Upper lobe of left lung (tissue), 4 donors: ENCODE results near the gene KLK1.

Experiments used
- POLR2A ChIP-seq, 4 donors: fragments of 450-650 bp; IDR thresholded peaks; one replicate each; pipeline ENCODE4 v1.5.1; 2016 to 2017; ENCODE audit warnings: antibody characterized with exemption in 4 of 4, mild to moderate bottlenecking in 2 of 4
- TF ChIP-seq, protein P1 (sequence below), 6 experiments: fragments of 450-650 bp in 4 of 6; fragments of 200-600 bp in 2 of 6; sonication (generic) in 2 of 6; IDR thresholded peaks; one replicate each; pipeline ENCODE4 v1.5.1; 2016 to 2019; ENCODE audit warnings: antibody characterized with exemption in 6 of 6

DNA sequence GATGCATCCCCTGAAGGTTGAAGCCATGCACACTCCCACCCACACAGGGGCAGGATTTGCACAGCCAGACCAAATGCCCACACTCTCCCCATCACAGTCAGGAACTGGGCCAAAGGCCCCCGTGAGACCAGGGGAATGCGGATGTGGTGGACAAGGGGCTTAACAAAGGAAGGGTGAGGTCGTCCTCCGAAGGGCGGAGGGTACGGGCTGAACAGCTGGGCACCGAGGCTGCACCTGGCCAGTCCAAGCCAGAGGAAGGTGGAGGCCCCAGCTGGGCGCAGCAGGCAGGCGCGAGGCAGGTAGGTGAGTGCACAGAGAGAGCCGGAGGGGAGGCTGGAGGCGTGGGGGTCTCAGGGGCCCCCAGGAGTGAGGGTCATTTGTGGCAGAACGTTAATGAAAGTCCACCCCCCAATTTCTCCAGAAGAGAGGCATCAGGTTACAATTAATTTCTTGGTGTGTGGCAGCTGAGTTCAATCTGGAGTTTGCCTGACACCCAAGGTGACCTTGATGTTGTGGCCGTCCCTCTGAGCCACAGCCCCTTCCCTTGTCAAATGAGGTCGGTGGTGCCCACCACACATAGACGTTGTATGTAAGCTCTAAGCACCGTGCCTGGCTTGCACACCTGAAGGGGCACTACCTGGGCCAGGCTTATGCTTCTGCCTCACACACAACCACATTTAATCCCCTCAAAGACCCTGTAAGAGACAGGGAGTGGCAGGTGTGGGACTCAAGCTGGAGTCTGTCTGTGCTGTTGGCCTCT, 6.9 kb upstream of the KLK1 start:
- TF ChIP-seq, protein P1, sequence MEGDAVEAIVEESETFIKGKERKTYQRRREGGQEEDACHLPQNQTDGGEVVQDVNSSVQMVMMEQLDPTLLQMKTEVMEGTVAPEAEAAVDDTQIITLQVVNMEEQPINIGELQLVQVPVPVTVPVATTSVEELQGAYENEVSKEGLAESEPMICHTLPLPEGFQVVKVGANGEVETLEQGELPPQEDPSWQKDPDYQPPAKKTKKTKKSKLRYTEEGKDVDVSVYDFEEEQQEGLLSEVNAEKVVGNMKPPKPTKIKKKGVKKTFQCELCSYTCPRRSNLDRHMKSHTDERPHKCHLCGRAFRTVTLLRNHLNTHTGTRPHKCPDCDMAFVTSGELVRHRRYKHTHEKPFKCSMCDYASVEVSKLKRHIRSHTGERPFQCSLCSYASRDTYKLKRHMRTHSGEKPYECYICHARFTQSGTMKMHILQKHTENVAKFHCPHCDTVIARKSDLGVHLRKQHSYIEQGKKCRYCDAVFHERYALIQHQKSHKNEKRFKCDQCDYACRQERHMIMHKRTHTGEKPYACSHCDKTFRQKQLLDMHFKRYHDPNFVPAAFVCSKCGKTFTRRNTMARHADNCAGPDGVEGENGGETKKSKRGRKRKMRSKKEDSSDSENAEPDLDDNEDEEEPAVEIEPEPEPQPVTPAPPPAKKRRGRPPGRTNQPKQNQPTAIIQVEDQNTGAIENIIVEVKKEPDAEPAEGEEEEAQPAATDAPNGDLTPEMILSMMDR (IDR thresholded peaks at IDR 0.05): no peak
- no peak for TF ChIP-seq POLR2A (IDR thresholded peaks at IDR 0.05)
